H1 (cell line): ENCODE results near the gene ASMTL. TPM values are rescaled to one million over a fixed set of nuclear protein-coding genes. Genes with fewer than 3 reads are reported as not detected.
A peak's percentile ranks its signal among the peaks of the same experiment; 100 is the strongest.

ENCODE experiments used
- CTCF ChIA-PET: fragments of 300-600 bp; sonication (Branson Sonifier 250); formaldehyde crosslinking; loops from one replicate; lab custom pipeline; 2021; ENCODE audit not compliant: partially characterized antibody; lab: Charles Lee
- POLR2A ChIA-PET: fragments of 300-600 bp; sonication (Branson Sonifier 250); formaldehyde crosslinking; loops from one replicate; lab custom pipeline; 2021; ENCODE audit warnings: inconsistent platforms; ENCODE audit not compliant: partially characterized antibody; lab: Charles Lee
- DNase-seq, 2 experiments: peaks; one replicate each; pipeline versions ENCODE4 v3.0.0 to v3.0.0-alpha.2; 2010 to 2022; ENCODE audit warnings: low spot score in 2 of 2, low read depth in 1 of 2, mixed read lengths in 1 of 2
- FAIRE-seq: peaks from 2 replicates; lab custom pipeline; 2011; peaks lifted over from hg19 to GRCh38; lab: Jason Lieb, UNC
- H2AFZ ChIP-seq: 2 replicates; pipeline ENCODE4 v1.8.1; 2012; ENCODE audit warnings: low read length, inconsistent platforms
- H2AK5ac ChIP-seq: 2 replicates; pipeline ENCODE4 v1.6.1; 2013; ENCODE audit warnings: low read depth, low read length
- H2BK120ac ChIP-seq: replicated peaks from 2 replicates; pipeline ENCODE3; 2013; ENCODE audit warnings: low read depth, low read length, inconsistent platforms
- H2BK12ac ChIP-seq: 2 replicates; pipeline ENCODE4 v1.6.1; 2013; ENCODE audit warnings: low read depth, low read length
- H2BK15ac ChIP-seq: 2 replicates; pipeline ENCODE4 v1.6.1; 2013; ENCODE audit warnings: low read length
- H2BK20ac ChIP-seq: 2 replicates; pipeline ENCODE4 v1.6.1; 2013; ENCODE audit warnings: low read length
- H2BK5ac ChIP-seq: 2 replicates; pipeline ENCODE4 v1.6.1; 2013; ENCODE audit warnings: low read depth, low read length
- H3K14ac ChIP-seq: 2 replicates; pipeline ENCODE4 v1.6.1; 2013; ENCODE audit warnings: inconsistent platforms; ENCODE audit not compliant: insufficient read length
- H3K18ac ChIP-seq: 2 replicates; pipeline ENCODE4 v1.6.1; 2013; ENCODE audit warnings: low read length; ENCODE audit errors: extremely low read depth
- H3K23ac ChIP-seq: 2 replicates; pipeline ENCODE4 v1.6.1; 2013; ENCODE audit warnings: inconsistent platforms; ENCODE audit not compliant: insufficient read length
- H3K23me2 ChIP-seq: 2 replicates; pipeline ENCODE4 v1.6.1; 2013; ENCODE audit warnings: low read depth, low read length
- H3K27ac ChIP-seq: 2 replicates; pipeline ENCODE4 v1.6.1; 2011; ENCODE audit warnings: low read depth, low read length, inconsistent platforms
- H3K27me3 ChIP-seq, 4 experiments: replicated peaks in 1 of 4; 1 replicate in 1 of 4; 2 replicates in 3 of 4; pipeline versions ENCODE4 v1.6.1 to v1.8.1; 2011 to 2013; ENCODE audit warnings: low read length in 3 of 4, mild to moderate bottlenecking in 3 of 4, inconsistent platforms in 2 of 4, mixed read lengths in 2 of 4, moderate library complexity in 1 of 4; ENCODE audit not compliant: control insufficient read depth in 3 of 4, insufficient read depth in 3 of 4; ENCODE audit errors: extremely low read depth in 1 of 4
- H3K36me3 ChIP-seq, 4 experiments: 2 replicates each; pipeline versions ENCODE4 v1.6.1 to v1.8.1; 2011 to 2013; ENCODE audit warnings: mild to moderate bottlenecking in 4 of 4, low read length in 3 of 4, moderate library complexity in 2 of 4, control low read depth in 1 of 4, inconsistent platforms in 1 of 4; ENCODE audit not compliant: insufficient read depth in 4 of 4, control insufficient read depth in 2 of 4
- H3K4ac ChIP-seq: replicated peaks from 2 replicates; pipeline ENCODE3; 2013; ENCODE audit warnings: low read length, low read depth, mixed read lengths, inconsistent platforms; ENCODE audit not compliant: insufficient read length
- H3K4me1 ChIP-seq, 4 experiments: replicated peaks in 1 of 4; 1 replicate in 1 of 4; 2 replicates in 3 of 4; pipeline versions ENCODE4 v1.6.1 to v1.8.1; 2011 to 2013; ENCODE audit warnings: low read length in 3 of 4, inconsistent platforms in 2 of 4, mixed read lengths in 1 of 4; ENCODE audit not compliant: insufficient read depth in 4 of 4, control insufficient read depth in 3 of 4
- H3K4me2 ChIP-seq, 2 experiments: 2 replicates each; pipeline versions ENCODE4 v1.6.1 to v1.8.1; 2011 to 2013; ENCODE audit warnings: low read depth in 2 of 2, low read length in 2 of 2, control low read depth in 1 of 2, inconsistent platforms in 1 of 2, mild to moderate bottlenecking in 1 of 2; ENCODE audit not compliant: insufficient read depth in 1 of 2
- H3K4me3 ChIP-seq, 4 experiments: fragments of 200-600, 300-600 bp in 1 of 4; sonication (generic), shearing (Covaris generic), sonication (Bioruptor Twin) in 1 of 4; 2 replicates each; pipeline versions ENCODE4 v1.5.1 to v1.8.1; 2011 to 2016; ENCODE audit warnings: low read length in 4 of 4, low read depth in 3 of 4, control low read depth in 2 of 4, inconsistent platforms in 2 of 4, mild to moderate bottlenecking in 2 of 4, mixed read lengths in 1 of 4, moderate library complexity in 1 of 4; ENCODE audit not compliant: insufficient read depth in 2 of 4; ENCODE audit errors: extremely low read depth in 1 of 4
- H3K56ac ChIP-seq: replicated peaks from 2 replicates; pipeline ENCODE3; 2013; ENCODE audit warnings: low read depth, mild to moderate bottlenecking, mixed read lengths, low read length, inconsistent platforms; ENCODE audit not compliant: insufficient read length
- H3K79me1 ChIP-seq: 2 replicates; pipeline ENCODE4 v1.6.1; 2013; ENCODE audit warnings: low read depth, low read length, control low read depth
- H3K79me2 ChIP-seq, 2 experiments: 2 replicates each; pipeline versions ENCODE4 v1.6.1 to v1.8.1; 2012 to 2013; ENCODE audit warnings: low read length in 2 of 2, mild to moderate bottlenecking in 2 of 2, inconsistent platforms in 1 of 2; ENCODE audit not compliant: insufficient read depth in 2 of 2, control insufficient read depth in 1 of 2
- H3K9ac ChIP-seq, 4 experiments: replicated peaks in 1 of 4; 1 replicate in 1 of 4; 2 replicates in 3 of 4; pipeline versions ENCODE4 v1.6.1 to v1.8.1; 2011 to 2013; ENCODE audit warnings: low read depth in 3 of 4, low read length in 3 of 4, control low read depth in 2 of 4, mild to moderate bottlenecking in 2 of 4, moderate library complexity in 2 of 4, inconsistent platforms in 1 of 4; ENCODE audit errors: extremely low read depth in 1 of 4
- H3K9me3 ChIP-seq, 2 experiments: 2 replicates each; pipeline versions ENCODE4 v1.6.1 to v1.8.1; 2012 to 2013; ENCODE audit warnings: mild to moderate bottlenecking in 2 of 2, moderate library complexity in 2 of 2, control low read depth in 1 of 2, inconsistent platforms in 1 of 2, low read depth in 1 of 2, low read length in 1 of 2, mixed read lengths in 1 of 2; ENCODE audit not compliant: insufficient read depth in 2 of 2
- H4K20me1 ChIP-seq, 2 experiments: replicated peaks in 1 of 2; 2 replicates each; pipeline versions ENCODE3 to v1.8.1; 2011 to 2013; ENCODE audit warnings: inconsistent platforms in 2 of 2, low read length in 2 of 2, mild to moderate bottlenecking in 1 of 2; ENCODE audit not compliant: insufficient read depth in 2 of 2, control insufficient read depth in 1 of 2
- H4K5ac ChIP-seq: 2 replicates; pipeline ENCODE4 v1.6.1; 2013; ENCODE audit warnings: low read length, low read depth, mixed read lengths, inconsistent platforms; ENCODE audit not compliant: insufficient read length
- H4K8ac ChIP-seq: 2 replicates; pipeline ENCODE4 v1.8.0; 2013; ENCODE audit warnings: mild to moderate bottlenecking, moderate library complexity, low read length, inconsistent platforms; ENCODE audit not compliant: insufficient read depth; ENCODE audit errors: extremely low read depth
- H4K91ac ChIP-seq: replicated peaks from 2 replicates; pipeline ENCODE3; 2013; ENCODE audit warnings: low read length, mixed read lengths, inconsistent platforms; ENCODE audit not compliant: insufficient read length
- CBX8 ChIP-seq: fragments of 300-800, 300-1000 bp; sonication (generic); IDR thresholded peaks from 2 replicates; pipeline ENCODE4 v1.7.1; 2016; ENCODE audit warnings: low read depth, low read length, borderline replicate concordance
- JUN ChIP-seq: IDR thresholded peaks from 2 replicates; pipeline ENCODE4 v1.6.1; 2011; ENCODE audit warnings: low read depth, mild to moderate bottlenecking, improper control_type of control experiment, low read length
- PHF8 ChIP-seq: fragments of 200-600 bp; sonication (generic); conservative IDR thresholded peaks from 2 replicates; pipeline ENCODE4 v1.7.1; 2012; ENCODE audit warnings: low read depth, mild to moderate bottlenecking, inconsistent platforms, low read length, moderate library complexity
- RAD21 ChIP-seq, 2 experiments: IDR thresholded peaks in 1 of 2; conservative IDR thresholded peaks in 1 of 2; 2 replicates each; pipeline ENCODE4 v1.6.1; 2011; ENCODE audit warnings: low read depth in 2 of 2, low read length in 2 of 2, improper control_type of control experiment in 1 of 2, inconsistent platforms in 1 of 2, mild to moderate bottlenecking in 1 of 2, moderate library complexity in 1 of 2
- SAP30 ChIP-seq: fragments of 300-600 bp; sonication (generic); IDR thresholded peaks from 2 replicates; pipeline ENCODE4 v1.7.1; 2012; ENCODE audit warnings: low read length, moderate library complexity, mild to moderate bottlenecking, inconsistent platforms; ENCODE audit not compliant: insufficient read depth, insufficient replicate concordance
- TAF7 ChIP-seq: optimal IDR thresholded peaks from 2 replicates; pipeline ENCODE3; 2011; ENCODE audit warnings: low read depth, mild to moderate bottlenecking, inconsistent platforms, low read length, moderate library complexity, borderline replicate concordance
- TEAD4 ChIP-seq: IDR thresholded peaks from 2 replicates; pipeline ENCODE4 v1.6.1; 2012; ENCODE audit warnings: low read depth, low read length, inconsistent platforms, mixed read lengths
- YY1 ChIP-seq: IDR thresholded peaks from 2 replicates; pipeline ENCODE4 v1.6.1; 2011; ENCODE audit warnings: low read depth, mild to moderate bottlenecking, low read length
- ZNF274 ChIP-seq: IDR thresholded peaks from 2 replicates; pipeline ENCODE4 v1.7.0; 2012; ENCODE audit warnings: low read length, borderline replicate concordance; ENCODE audit errors: extremely low read depth
- WGBS, 2 experiments: shearing (Covaris generic) in 1 of 2; methylation state at CpG; one replicate each; pipeline versions ENCODE4 v1.1.6 to v1.1.7; 2013 to 2015; ENCODE audit warnings: low lambda C conversion rate in 2 of 2, mixed read lengths in 2 of 2, inconsistent platforms in 1 of 2, low coverage in 1 of 2, missing lambda C conversion rate in 1 of 2; ENCODE audit not compliant: insufficient replicate concordance in 2 of 2, insufficient coverage in 1 of 2, insufficient read length in 1 of 2; ENCODE audit errors: extremely low coverage in 1 of 2, missing lambda C conversion rate in 1 of 2; 5-methylcytosine and 5-hydroxymethylcytosine counted together
- polyA plus RNA-seq, 7 experiments: library from polyadenylated mRNA; depleted of rRNA in 3 of 7; stranded (reverse) in 5 of 7; unstranded in 2 of 7; fragments of >200 nt in 5 of 7; fragments of 200-250 nt in 2 of 7; gene quantifications; 1 replicate in 5 of 7; 2 replicates in 1 of 7; 4 replicates in 1 of 7; pipeline versions ENCODE4 v1.2.1 to v1.2.3, GENCODE V29; 2011 to 2013; ENCODE audit warnings: missing spikeins in 2 of 7, mixed read lengths in 2 of 7
- total RNA-seq: library from RNA; stranded (reverse); fragmentation: NEBNext Ultra II Directional; extraction: Animal tissue kit (Norgen Biotek cat#: 25700); gene quantifications from 2 replicates; pipeline ENCODE4 v1.2.1, GENCODE V29; 2021
- TF ChIP-seq, protein P1 (sequence below): IDR thresholded peaks from 2 replicates; pipeline ENCODE4 v1.6.1; 2012; ENCODE audit warnings: inconsistent platforms

The ASMTL gene
- total and polyA plus RNA-seq, 2 of the 8 experiments (the other 6 are each of a cell fraction or from before 2014, with no cell fraction given) = 75.6 to 81.4 TPM

DNA sequence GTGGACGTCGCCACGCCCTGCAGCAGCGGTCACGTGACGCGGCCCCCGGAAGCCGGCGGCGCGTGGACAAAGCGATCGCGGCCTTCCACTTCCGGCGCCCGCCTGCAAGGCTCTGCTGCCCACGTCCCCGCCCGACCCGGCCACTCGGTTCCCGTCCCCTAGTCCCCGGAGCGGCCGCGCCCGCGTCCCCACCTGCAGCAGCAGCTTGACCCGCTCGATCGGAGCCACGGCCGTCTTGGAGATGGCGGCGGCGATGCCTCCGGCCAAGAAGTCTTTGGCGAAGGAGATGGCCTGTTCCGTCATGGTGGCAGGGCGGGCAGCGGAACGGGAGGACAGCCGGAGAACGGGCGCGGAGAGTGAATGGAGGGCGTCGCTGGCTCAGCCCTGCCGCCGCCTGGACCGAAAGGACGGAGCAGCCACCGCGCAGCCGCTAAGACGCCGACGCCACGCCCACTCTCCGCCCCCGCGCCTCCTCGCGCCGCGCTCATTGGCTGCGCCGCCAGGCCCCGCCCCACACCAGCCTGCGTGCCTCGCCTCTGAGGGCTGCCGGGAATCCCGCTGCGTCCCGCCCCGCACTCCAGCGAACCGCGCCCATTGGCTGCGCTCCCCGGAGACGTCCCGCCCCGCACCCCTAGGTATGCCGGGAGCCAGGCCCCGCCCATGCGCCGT, 60.9 kb downstream of the ASMTL start, which contains the start of gene SLC25A6:
Gene SLC25A6 (minus strand): TSS at position 407 of the 669 bp plus-strand sequence. CDS start 104 bp downstream, at position 303.
- WGBS, 2 experiments = 1% methylated on average over 47 of the region's 90 CpGs; no CpG with 5 or more reads in 1 of the 2 experiments
- Histone ChIP-seq H4K8ac (peak within 1 kb of the TSS; percentile 99), H3K36me3 (peaks cover 36 to 45% (median 41%) of the 10 kb centered on the region in 4 experiments), H3K4me1 (peaks cover 0 to 5% (median 2%) of the 10 kb centered on the region in 4 experiments; a peak in 4 of 7 replicates), H2BK20ac (no peak within 1 kb of the TSS), H4K91ac (peak within 1 kb of the TSS; percentile 100), H3K4me2 (peak within 1 kb of the TSS; percentile 86 to 88), H2BK15ac (peak within 1 kb of the TSS; percentile 46; the same call in 1 of the 2 replicates), H2BK5ac (peak within 1 kb of the TSS; percentile 100), H3K23ac (no peak within 1 kb of the TSS), H2AK5ac (no peak within 1 kb of the TSS), H4K5ac (peak within 1 kb of the TSS; percentile 100), H3K79me1 (peaks cover 13% of the 10 kb centered on the region), H3K23me2 (peaks cover 15% of the 10 kb centered on the region; the same call in 1 of the 2 replicates), H3K4me3 (peak within 1 kb of the TSS; percentile 94 to 100 (median 98)), H3K4ac (peak within 1 kb of the TSS; percentile 100), H2AFZ (no peak within 1 kb of the TSS), H3K9me3 (no peaks in the 10 kb centered on the region), H3K27ac (peak within 1 kb of the TSS; percentile 99), H3K79me2 (peaks cover 23 to 80% of the 10 kb centered on the region in 2 experiments), H3K56ac (peak within 1 kb of the TSS; percentile 100), H3K9ac (peak within 1 kb of the TSS; percentile 93 to 99 (median 99)), H3K18ac (peak within 1 kb of the TSS; percentile 99), H4K20me1 (peaks cover 26 to 53% of the 10 kb centered on the region in 2 experiments), H3K14ac (peak within 1 kb of the TSS; percentile 53), H2BK12ac (peak within 1 kb of the TSS; percentile 33; the same call in 1 of the 2 replicates), H2BK120ac (peak within 1 kb of the TSS; percentile 96), H3K27me3 (no peaks in the 10 kb centered on the region)
- FAIRE-seq (no peak), DNase-seq (peak; percentile 94 to 99)
- ChIA-PET POLR2A (no interaction called here), CTCF (no interaction called here)
- TF ChIP-seq PHF8 = peak; percentile 94
- TF ChIP-seq TAF7 = peak; percentile 93
- no peak for TF ChIP-seq SAP30
- TF ChIP-seq RAD21 (IDR thresholded peaks at IDR 0.05 in 1 of 2, conservative IDR thresholded peaks at IDR 0.05 in 1 of 2; ENCODE audit: low read depth in 2 of 2, low read length in 2 of 2) = peak in 1 of 2 experiments; percentile 23; a peak in 1 of 4 replicates
- TF ChIP-seq ZNF274 = no peak
- TF ChIP-seq, protein P1, sequence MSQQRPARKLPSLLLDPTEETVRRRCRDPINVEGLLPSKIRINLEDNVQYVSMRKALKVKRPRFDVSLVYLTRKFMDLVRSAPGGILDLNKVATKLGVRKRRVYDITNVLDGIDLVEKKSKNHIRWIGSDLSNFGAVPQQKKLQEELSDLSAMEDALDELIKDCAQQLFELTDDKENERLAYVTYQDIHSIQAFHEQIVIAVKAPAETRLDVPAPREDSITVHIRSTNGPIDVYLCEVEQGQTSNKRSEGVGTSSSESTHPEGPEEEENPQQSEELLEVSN = no peak
- TF ChIP-seq JUN = no peak
- TF ChIP-seq CBX8 = no peak
- TF ChIP-seq TEAD4 = peak; percentile 24; the same call in 1 of the 2 replicates
- peak; percentile 18; the same call in 1 of the 2 replicates for TF ChIP-seq YY1
